ENCODE data around the gene NR4A1. TPM values are rescaled to one million over a fixed set of nuclear protein-coding genes. Genes with fewer than 3 reads are reported as not detected.

The NR4A1 gene
- total RNA-seq, 1 donor from 2014 or later = 11.4 TPM

DNA sequence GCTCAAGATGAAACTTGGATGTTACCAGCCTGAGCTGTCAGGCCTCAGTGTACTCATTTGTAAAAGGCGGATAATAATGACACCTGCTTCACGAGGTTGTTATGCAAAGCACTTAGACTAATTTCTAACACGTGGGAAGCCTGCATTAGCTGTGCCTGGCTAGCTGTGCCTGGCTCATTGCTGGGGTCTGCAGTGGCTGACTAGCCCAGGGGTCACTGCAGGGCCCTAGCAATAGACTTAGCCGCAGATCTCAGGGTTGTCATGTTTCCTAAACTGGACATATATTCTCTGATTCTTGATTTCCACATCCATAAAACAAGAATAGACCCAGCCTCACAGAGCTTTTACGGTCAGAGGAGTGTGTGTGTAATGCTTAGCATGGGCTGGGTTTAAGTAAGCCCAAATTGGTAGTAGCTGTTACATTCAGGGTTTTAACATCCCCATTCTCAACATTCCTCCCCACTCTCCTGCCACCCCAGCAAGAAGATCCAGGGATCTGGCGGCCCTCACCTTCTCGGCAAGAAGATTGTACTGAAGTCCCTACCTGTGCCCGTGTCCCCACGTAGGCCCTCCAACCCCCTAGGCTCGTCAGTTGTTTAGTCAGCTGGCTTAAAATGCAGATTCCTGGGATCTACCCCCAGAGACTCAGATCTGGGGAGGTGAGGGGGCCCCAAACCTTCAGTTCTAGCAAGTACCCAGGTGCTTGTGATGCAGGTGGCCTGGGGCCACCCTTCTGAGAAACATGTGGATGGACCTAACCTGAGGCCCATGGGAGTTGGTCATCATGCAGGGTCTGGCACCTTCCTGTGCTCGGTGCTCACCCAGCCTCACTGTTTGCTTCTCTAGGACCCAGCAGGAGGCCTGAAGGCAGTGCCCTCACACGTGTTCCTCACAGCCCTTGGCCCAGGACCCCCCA is 8.6 kb downstream of the NR4A1 start:
- DNase-seq (ENCODE audit: extremely low spot score, unreplicated experiment) = no peak
- TF ChIP-seq, protein P1, sequence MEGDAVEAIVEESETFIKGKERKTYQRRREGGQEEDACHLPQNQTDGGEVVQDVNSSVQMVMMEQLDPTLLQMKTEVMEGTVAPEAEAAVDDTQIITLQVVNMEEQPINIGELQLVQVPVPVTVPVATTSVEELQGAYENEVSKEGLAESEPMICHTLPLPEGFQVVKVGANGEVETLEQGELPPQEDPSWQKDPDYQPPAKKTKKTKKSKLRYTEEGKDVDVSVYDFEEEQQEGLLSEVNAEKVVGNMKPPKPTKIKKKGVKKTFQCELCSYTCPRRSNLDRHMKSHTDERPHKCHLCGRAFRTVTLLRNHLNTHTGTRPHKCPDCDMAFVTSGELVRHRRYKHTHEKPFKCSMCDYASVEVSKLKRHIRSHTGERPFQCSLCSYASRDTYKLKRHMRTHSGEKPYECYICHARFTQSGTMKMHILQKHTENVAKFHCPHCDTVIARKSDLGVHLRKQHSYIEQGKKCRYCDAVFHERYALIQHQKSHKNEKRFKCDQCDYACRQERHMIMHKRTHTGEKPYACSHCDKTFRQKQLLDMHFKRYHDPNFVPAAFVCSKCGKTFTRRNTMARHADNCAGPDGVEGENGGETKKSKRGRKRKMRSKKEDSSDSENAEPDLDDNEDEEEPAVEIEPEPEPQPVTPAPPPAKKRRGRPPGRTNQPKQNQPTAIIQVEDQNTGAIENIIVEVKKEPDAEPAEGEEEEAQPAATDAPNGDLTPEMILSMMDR (conservative IDR thresholded peaks at IDR 0.05) = no peak
- H3K36me3 Mint-ChIP-seq = no peaks in the 10 kb centered on the region
- H3K4me1 Mint-ChIP-seq (ENCODE audit: unreplicated experiment) = no peaks in the 10 kb centered on the region
- no peak overlapping the region for H3K4me3 Mint-ChIP-seq
- H3K27me3 Mint-ChIP-seq = peaks cover 2% of the 10 kb centered on the region
- H3K27ac Mint-ChIP-seq = peak overlapping the region; percentile 69
- no peaks in the 10 kb centered on the region for H3K9me3 Mint-ChIP-seq

DNA sequence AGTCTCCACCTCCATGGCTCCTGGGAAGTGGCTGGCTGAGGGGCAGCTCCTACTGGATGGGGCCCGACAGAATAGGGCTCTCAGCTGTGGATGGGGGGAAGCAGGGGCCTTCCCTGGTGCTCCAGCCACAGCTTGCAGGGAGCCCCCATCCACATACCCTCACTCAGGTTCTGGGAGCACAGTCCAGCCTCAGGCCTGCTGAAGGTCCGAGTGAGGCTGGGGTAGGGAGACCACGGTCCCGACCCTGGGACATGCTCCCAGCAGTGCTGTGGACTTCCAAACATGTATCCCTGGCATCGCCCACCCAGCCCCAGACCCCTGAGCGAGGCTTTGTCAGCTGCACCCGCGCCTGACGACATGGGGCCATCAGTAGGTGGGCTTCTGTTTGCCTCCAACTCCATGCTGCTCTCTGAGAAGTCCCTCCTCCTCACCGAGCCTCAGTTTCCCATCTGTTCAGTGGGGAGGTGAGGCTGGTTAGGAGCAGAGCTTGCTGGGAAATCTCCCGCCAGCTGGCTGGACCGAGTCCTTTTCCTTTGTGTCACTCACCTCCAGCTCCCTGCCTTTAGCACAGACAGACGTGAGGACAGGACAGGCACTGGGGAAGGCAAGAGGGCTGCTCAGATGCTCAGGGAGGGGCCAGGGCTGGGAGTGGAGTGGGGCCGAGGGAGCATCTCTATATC is 9.4 kb downstream of the NR4A1 start:
- Mint-ChIP-seq H3K9me3 (no peaks in the 10 kb centered on the region), H3K36me3 (no peaks in the 10 kb centered on the region), H3K4me1 (ENCODE audit: unreplicated experiment) (no peaks in the 10 kb centered on the region), H3K4me3 (no peak overlapping the region), H3K27ac (peak overlapping the region; percentile 18), H3K27me3 (peaks cover 10% of the 10 kb centered on the region)
- TF ChIP-seq, protein P1 (conservative IDR thresholded peaks at IDR 0.05) = no peak
- DNase-seq (ENCODE audit: extremely low spot score, unreplicated experiment) = no peak

DNA sequence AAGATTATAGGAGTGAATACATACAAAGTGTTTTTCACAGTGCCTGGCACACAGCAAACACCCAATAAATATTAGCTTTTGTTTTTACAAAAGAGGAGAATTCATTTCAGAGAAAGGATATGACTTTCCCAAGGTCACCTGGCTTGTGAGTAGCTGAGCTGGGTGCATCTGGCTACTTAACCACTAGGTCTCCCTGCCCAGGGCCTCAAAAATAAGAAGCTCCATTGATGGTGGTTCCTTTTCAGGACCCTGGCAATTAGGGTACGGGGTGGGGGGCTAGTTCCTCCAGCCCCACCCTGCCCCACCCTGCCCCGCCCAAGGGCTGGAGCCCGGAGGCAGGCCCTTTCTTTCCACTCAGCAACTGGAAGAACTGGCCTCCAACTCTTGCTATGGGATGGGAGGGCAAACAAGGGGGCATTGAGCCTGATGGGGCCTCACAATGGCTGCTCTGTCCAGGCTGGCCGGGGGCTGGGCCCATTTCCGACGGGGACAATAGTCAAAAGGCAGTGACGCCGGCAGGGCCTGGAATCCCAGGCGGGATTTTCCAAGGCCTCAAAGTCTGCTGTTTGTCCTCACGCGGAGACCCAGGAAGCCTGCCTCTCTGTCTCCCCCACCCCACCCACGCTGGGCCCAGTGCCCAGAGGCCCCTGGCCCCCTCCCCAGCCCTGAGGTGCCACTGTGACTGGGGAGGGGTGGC is 10.4 kb downstream of the NR4A1 start:
- TF ChIP-seq, protein P1 (conservative IDR thresholded peaks at IDR 0.05) = no peak
- Mint-ChIP-seq H3K4me1 (ENCODE audit: unreplicated experiment) (no peaks in the 10 kb centered on the region), H3K9me3 (no peaks in the 10 kb centered on the region), H3K27ac (peak overlapping the region; percentile 18), H3K27me3 (peaks cover 19% of the 10 kb centered on the region), H3K4me3 (no peak overlapping the region), H3K36me3 (no peaks in the 10 kb centered on the region)
- DNase-seq (ENCODE audit: extremely low spot score, unreplicated experiment) = no peak

DNA sequence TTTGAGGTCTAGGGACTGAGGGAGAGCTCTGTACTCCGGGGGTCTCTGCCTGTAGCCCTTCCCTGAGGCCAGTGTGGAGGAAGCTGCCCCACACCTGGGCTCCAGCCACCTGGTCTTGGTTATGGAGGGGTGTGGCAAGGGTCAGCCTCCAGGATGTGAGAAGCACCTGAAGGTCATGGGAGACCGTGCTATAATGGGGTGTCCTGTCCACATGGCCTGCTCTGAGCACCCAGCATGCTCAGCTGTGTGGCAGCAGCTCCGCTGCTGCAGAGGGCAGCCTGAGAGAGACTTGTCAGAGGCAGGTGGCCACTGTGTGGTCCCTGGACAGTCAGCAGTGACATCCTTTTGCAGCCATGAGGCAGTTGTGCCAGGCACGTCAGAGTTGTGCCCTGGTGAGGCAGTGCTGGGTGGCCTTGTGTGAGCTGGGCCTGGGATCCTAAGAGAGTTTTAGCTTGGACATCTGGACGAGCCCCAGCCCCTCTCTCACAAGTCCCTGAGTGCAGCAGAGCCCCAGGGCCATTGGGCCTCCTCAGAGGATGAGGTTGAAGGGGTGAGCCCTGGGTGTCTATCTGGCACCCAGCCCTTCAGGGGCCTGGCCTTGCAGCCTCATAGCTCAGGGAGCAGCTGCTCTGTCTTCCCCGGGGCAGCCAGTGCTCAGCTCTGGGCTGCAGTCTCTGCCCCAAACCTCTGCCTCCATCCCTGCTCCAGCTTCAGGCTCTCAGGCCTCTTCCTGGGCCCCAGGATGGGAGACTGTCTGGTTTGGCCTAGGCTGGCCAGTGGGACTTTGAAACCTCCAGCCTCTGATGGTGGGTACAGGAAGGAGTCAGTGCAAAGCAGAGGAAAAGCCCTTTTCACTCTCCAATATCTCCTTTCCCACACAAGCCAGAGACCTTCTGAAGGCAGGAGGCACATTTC is 11.2 kb downstream of the NR4A1 start:
- no peaks in the 10 kb centered on the region for H3K4me1 Mint-ChIP-seq (ENCODE audit: unreplicated experiment)
- TF ChIP-seq, protein P1 (conservative IDR thresholded peaks at IDR 0.05) = no peak
- H3K4me3 Mint-ChIP-seq = no peak overlapping the region
- H3K27ac Mint-ChIP-seq = no peak overlapping the region
- H3K27me3 Mint-ChIP-seq = peaks cover 25% of the 10 kb centered on the region
- no peaks in the 10 kb centered on the region for H3K9me3 Mint-ChIP-seq
- no peaks in the 10 kb centered on the region for H3K36me3 Mint-ChIP-seq
- peak; percentile 61 for DNase-seq (ENCODE audit: extremely low spot score, unreplicated experiment)

All from type B pancreatic cell (in vitro differentiated cells).